Measurements from ENCODE around the gene PRPF8. TPM values are rescaled to one million over a fixed set of nuclear protein-coding genes. Genes with fewer than 3 reads are reported as not detected.

Gene PRPF8
- polyA plus RNA-seq, 4 donors, result 290 to 334 (median 302) TPM

DNA sequence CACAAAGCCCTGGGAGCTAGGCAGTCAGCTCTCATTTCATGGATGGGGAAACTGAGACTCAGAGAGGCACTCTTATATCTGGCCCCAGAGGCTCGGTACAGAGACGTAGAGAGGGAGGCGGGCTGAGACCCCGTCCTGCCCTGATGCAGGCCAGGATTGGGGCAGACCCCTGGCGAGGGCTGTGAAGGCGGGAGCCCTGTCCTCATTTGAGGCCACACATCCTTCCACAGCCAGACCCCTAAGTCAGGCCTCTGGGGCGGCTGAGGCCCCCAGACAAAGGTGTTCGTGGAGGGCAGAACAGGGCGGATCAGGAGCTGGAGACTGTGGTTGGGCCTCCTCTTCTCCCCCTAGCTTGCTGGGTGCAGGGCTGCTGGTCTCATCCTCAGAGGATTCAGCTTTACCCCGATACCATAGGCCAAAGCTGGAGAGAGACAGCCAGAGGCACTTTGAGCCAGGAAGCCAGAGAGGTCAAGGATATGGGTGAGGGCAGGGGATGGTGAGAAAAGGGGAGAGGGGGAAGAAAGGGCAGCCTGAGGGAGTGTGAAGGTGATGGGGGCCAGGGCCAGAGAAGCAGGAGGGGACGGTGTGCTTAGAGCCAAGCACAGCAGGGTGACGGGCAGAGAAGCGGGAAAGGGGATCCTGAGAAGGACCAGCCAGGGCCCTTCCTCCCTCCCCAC, 38.3 kb downstream of the PRPF8 start:
- DNase-seq (ENCODE audit: low read depth in 4 of 4, low spot score in 2 of 4), result no peak

DNA sequence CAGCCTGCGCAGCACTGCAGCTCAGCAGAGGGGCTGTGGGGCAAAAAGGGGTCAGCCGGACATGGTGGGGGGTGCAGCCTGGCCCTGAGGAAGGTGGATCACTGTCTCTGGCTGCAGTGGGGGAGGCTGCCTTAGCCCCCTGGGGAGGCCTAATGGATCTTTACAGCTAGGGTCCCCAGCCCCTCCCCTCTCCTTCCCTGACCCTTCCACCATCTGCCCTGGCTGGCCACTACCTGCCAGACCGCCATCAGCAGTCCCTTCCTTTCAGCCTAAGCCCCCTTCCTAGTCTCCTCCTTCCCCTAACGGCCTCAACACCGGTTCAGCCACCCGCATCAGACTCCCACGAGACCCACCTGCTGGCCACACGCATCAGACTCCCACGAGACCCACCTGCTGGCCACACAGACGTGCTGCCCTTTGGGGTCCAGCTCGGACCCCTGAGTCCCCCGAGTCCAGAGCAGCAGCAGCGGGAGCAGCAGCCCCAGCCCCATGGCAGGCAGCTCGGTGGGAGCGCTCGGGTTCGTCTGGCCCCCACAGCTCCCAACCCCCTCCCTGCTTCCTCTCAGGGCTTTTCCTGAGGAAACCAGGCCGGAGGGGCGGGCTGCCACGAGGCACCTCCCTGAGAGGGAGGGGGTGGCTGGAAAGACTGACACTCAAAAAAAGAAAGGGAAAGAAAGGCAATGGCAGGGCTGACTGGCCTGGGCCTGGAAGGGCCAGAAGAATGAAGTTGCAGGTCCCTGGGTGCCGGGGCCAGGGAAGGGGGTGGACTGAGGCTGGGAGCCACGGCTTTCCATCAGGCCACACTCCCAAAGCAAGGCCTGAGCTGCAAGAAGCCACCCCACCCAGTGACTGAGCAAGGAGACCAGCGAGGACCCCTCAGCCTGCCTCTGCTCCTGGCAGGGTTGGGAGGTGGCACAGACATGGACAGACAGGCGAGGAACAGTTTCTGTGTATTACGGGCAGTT, 39.2 kb downstream of the PRPF8 start, which contains the start of gene SCARF1:
SCARF1 (minus strand) TSS at position 526 of the 965 bp plus-strand sequence; CDS start at position 491, 35 bp downstream.
- DNase-seq (ENCODE audit: low read depth in 4 of 4, low spot score in 2 of 4), result no peak

DNA sequence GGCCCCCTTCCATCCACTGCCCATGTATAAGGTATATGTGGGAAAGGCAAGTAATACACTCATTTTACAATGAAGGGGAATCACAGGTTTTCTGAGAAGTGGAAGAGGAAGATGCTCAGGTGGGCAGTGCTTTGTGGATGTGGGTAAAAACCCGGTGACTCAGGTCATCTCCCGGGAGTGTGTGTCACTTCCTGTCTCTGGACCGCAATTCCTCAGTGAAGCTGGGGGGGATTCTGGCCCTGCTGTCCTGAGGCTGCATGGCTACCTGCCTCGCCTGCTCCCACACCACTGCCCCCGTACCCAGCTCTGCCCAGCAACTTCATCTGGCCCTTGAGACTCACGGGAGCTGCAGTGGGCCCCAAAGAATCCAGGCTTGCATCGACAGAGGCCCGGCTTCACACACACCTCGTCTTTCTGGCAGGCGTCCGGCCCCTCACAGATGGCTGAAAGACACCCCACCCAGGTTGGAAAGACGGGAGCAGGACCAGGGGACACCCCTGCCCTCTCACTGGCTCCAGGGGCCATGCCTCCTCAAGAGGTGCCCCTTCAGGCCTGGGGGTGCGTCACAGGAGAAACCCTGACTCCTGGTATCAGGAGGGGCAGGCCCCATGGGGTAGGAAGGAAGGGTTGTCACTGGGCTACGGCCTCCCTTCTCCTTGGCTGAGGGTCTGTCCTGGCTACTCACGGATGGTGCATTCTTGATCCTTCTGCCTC, 40.0 kb downstream of the PRPF8 start:
- no peak for DNase-seq (ENCODE audit: low read depth in 4 of 4, low spot score in 2 of 4)

DNA sequence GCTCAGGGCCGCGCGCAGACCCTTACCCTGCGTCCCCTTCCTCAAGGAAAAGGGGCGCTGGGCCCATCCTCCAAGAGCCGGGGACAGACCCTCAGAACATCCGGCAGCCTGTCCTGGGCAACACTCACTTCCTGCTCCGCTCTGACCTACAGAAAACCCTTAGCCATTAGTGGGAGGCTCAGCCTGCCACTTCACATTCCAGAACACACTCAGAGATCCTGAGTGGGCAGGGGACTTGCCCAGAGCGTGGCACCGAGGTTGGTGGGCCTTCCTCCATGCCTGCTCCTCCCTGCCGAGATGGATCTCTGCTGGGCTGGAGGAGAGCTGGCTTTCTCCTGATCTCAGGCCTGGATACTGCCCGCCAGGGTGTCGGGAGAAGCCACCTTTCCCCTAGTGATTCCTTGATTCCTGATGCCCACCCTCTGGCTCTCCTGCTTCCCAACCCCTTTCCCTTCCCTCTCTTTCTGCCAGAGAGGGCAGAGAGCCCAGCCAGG, 40.6 kb downstream of the PRPF8 start:
- DNase-seq (ENCODE audit: low read depth in 4 of 4, low spot score in 2 of 4), result no peak

DNA sequence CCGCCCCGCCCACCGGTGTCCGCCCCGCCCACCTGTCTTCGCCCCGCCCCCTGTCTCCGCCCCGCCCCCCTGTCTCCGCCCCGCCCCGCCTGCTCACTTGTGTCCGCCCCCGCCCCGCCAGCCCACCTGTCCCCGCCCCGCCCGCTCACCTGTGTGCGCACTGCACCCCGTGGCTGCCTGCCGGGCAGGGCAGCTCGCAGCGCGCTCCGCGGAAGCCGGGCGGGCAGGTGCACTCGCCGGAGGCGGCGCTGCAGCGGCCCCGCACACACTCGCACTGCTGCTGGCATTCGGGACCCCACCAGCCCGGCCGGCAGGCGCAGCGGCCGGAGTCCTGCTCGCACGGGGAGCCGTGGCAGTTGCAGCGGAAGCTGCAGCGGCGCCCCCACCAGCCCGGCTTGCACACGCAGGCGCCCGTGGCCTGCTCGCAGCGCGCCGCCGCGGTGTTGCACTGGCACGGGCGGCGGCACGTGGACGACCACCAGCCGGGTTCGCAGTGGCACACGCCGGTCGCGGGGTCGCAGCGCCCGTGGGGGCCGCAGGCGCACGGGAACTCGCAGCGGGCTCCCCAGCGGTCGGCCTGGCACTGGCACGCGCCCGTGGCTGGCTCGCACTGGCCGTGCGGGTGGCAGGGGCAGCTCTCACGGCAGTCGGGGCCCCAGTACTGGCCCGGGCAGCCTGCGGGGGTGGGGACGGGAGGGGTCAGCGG, 41.2 kb downstream of the PRPF8 start:
- DNase-seq (ENCODE audit: low read depth in 4 of 4, low spot score in 2 of 4), result no peak

DNA sequence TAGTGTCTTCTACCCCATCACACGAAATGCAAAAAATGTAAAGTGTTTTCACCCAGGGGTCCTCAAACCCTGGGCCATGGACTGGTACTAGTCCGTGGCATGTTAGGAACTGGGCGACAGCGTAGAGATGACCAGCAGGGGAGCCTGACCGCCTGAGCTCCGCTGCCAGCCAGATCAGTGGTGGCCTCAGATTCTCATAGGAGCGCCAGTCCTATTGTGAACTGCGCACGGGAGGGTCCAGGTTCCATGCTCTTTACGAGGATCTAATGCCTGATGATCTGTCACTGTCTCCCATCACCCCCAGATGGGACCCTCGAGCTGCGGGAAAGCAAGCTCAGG, 43.6 kb downstream of the PRPF8 start:
- DNase-seq (ENCODE audit: low read depth in 4 of 4, low spot score in 2 of 4), result no peak

DNA sequence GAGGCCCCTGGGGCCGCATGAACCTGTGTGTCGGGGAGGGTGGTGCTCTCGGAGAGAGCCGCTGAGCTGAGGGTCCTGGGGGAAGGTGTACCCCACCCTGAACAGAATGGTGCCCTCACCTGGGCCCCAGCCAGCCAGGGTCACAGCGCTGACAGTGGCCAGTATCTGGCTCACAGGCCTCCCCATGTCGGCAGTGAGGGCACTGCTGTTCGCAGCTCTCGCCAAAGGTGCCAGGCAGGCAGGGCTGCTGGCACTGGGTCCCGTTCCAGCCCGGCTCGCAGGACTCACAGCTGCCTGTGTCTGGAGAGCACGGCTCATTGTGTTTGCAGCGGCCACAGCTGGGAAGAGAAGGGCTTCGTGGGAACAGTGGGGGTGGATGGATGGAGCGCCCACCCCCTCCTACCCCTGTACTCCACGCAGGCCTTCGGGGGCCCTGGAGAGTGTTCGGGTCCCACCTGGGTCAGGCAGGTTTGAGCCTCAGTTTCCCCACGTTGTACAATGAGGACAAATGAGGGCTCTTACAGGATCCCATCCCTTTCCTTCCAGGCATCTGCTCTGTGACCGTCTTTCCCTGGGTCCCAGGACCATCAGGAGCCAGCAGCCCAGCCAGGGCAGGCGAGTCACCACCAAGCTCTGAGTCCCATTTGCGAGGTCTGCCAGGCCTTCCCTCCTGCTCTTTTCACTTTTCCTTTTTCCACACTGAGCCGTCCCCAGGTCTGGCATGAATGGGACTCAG, 44.2 kb downstream of the PRPF8 start:
- DNase-seq (ENCODE audit: low read depth in 4 of 4, low spot score in 2 of 4), result no peak

DNA sequence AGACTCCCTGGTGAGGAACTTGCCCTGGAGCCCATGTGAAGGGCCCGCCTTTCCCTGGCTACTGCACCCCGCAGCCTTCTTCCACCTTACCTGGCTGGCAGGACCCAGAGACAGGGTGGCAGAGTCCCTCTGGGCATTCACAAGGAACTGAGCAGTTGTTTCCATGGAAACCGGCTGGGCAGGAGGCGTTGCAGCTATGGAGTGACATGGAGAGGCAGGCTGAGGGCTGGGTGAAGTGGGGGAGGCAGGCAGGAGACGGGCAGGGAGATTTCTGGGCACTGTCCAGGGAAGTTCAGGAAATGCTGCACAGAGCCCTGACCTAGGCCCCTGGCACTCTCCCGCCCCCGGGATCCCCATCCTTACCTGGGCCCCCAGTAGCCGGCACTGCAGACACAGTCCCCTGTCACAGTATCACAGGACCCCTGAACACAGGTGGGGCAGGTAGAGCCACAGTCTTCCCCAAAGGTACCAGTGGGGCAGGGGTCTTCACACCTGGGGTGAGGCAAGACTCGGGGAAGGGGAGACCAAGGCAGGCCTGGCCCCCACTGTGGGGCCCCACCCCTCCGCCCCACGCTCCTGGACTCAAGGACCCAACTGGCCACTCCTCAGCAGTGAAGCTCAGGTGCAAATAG, 45.0 kb downstream of the PRPF8 start:
- DNase-seq (ENCODE audit: low read depth in 4 of 4, low spot score in 2 of 4), result no peak

DNA sequence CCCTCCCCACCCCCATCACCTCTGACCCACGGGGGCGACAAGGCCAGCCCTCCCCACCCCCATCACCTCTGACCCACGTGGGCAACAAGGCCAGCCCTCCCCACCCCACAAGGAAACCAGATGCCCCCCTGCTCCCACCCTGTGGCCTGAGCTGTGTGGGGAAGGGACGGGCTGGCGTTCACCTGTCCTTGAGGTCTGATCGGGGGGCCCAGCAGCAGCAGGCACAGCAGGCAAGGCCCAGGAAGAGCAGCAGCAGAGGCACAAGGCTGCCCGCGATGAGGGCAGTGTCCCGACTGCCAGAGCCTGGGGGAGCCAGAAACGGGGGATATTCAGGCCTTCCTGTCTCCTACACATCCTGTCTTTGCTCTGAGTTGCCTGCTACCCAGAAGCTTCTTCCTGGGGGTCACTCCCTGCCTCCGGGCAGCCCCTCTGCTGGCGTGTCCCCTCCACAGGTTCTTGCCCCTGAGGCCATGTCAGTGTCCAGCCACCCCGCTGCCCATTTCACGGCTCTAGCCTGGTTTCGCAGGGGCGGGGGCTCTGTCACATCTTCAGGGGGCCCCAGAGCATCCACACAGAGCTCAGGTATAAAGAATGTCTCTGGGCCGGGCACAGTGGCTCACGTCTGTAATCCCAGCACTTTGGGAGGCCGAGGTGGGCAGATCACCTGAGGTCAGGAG, 45.9 kb downstream of the PRPF8 start:
- DNase-seq (ENCODE audit: low read depth in 4 of 4, low spot score in 2 of 4), result no peak

DNA sequence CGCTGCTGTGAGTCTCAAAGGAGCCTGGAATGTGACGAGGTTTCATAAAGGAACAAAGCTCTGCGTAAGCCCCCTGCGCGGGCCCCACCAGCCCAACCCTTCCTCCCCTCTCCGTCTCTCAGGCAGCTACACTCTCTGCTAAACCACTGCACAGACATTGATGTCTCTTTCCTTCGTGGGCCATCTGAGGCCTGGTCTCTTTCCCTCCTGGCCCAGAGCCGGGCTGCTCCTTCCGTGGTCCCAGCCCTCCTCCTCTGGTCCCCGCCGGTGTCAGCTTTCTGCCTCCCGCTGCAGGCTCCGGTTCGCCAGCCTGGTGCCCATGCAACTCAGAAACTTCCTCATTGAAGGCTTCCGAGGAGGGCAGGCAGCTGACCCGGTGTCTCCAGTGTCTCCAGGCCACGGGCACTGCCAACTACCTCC, 46.5 kb downstream of the PRPF8 start:
- no peak for DNase-seq (ENCODE audit: low read depth in 4 of 4, low spot score in 2 of 4)

DNA sequence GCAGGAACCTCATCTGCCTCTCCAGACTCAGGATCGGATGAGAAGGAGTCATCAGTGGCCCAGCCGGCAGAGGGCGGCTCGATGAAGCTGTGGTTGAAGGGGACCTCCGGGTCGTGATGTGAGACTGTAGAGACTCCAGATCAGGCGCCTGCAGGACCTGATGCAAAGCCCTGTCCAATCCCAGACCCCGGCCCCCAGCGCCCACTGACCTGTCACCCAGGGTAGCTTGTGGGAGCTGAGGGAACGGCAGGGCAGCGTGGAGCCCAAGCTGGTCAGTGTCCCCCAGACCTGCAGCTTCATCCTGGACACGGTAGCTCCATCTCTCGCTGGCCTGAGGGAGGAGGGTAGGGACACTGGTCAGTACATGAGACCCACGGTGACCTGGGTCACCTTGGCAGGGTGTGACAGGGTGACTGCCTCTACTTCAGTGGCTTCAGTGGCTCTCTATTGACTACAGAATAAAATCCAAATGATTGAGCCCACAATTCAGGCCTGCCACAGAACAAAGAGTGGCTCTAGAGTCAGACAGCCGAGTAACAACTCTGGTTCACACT, 47.9 kb downstream of the PRPF8 start:
- DNase-seq (ENCODE audit: low read depth in 4 of 4, low spot score in 2 of 4), result no peak

DNA sequence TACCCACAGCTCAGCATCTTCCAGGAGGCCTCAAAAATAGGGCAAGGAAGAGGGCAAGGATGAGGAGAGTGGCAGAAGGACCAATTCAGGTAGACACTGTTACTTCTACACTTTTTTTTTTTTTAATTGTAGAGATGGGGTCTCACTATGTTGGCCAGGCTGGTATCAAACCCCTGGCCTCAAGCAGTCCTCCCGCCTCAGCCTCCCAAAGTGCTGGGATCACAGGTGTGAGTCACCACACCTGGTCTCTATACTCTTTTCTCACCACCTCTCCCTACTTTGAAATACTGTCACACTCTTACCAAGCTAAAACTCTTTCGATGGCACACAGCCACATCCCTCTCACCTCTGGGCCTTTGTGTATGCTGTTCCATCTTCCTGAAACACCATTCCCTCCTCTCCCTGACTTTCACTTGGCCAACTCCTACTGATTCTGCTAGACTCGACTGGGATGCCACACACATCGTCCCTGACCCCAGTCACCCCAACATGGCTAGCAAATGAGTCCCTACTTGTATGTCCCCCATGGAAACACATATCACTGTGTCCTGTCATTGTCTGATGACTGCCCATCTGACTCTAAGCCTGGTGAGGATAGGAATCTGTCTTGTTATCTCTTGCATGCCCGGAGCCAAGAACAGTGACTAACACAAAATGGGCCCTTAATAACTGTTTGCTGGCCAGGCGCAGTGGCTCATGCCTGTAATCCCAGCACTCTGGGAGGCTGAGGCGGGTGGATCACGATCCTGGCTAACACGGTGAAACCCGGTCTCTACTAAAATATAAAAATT, 48.8 kb downstream of the PRPF8 start:
- no peak for DNase-seq (ENCODE audit: low read depth in 4 of 4, low spot score in 2 of 4)

DNA sequence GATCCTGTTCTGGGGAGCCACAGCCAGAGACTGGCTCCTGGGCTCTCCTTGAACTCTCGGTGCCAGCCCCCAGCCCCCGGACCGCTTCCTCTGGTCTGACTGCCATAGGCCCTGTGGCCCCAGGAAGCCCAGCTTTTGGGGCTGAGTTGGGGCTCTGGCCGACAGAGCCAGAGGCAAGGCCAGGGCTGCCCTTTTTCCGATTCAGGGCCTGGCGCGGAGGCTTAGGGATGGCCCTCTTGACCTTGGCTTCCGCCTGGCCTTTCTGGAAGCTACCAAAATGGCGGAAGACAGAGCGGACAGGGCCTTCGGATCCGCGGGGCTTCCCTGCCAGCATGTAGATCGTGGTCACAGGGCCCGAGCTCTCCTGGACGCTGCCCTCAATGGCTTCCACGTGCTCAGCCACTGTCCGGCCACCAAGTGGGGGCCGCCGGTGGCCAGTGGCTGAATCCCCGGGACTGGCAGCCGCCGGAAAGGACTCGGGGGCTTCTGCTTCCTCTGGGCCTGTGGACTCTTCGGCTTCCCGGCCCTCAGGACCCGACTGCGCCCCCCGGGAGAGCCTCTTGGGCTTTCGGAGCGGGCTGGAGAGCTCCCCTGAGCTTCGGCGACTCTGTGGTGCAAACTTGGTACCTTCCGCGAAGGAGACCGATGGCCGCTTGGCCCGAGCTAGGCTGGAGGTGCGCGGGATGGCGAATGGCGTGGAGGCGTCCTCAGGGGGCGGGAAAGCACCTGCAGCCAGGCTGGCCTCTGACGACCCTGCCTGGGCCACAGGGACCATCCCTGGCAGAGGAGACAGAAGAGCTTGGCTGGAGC, 49.6 kb downstream of the PRPF8 start:
- no peak for DNase-seq (ENCODE audit: low read depth in 4 of 4, low spot score in 2 of 4)

DNA sequence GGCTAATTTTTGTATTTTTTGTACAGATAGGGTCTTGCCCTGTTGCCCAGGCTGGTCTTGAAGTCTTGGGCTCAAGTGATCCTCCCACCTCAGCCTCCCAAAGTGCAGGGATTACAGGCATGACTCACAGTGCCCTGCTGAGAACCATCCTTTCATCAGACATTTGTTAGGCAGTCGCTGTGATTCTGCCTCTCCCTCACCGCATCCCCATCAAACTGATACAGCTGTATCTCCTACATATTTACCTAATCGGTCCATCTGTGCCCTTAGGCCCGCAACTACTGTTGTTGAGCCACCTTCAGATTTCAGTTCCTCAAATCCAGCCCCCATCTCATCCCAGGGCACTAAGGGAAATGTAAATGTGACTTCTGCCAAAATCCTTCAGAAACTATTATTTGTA, 54.0 kb downstream of the PRPF8 start:
- DNase-seq (ENCODE audit: low read depth in 4 of 4, low spot score in 2 of 4), result no peak

DNA sequence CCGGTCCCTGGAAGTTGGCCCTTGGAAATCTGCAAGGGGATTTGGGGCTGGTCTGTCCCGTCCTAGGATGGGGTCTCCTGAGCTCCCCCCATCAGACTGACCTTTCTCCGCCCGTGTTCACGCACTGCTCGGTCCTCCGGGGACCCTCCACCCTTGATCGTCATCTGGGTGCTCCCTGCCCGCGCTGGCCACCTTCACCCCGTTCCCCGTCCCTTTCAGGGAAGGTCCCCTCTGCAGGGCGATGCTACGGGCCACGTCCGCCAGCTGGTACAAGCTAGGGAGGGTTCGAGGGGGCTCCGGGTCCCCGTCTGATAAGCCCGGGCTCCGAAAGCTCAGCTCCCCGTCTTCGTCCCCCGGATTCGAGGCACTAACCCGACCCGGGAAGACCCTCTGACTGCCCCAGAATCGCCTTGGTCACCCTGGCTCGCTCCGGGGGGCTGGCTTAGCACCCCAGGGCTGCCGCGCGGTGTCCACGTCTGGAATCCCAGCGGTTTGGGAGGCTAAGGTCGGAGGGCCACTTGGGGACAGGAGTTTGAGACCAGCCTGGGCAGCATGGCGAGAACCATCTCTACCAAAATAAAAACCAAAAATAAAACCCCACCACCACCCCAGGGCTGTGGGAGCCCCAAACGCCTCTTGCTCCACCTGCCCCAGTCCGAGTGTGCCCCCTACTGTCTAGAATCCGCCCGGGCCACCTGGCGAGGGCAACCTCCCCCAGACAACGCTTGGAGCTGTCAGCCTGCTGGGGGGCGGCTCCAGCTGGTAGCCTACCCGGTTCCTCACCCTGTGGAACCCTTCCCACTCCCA, 55.0 kb downstream of the PRPF8 start:
- no peak for DNase-seq (ENCODE audit: low read depth in 4 of 4, low spot score in 2 of 4)

Data from left renal cortex interstitium (tissue), 4 donors.